GM13977 (cell line): ENCODE measurements around the gene QRSL1.

ENCODE experiments used
- DNase-seq: peaks from one replicate; pipeline ENCODE4 v3.0.0; 2012; ENCODE audit warnings: low spot score
- in situ Hi-C: fragments of 300-500 bp; cut with MboI; formaldehyde crosslinking; loops from one replicate; pipeline ENCODE4 v1.12.0; 2022; ENCODE audit warnings: low sequenced_read_pairs, low pct_unique_long_range_greater_than_20kb, mixed read lengths, inconsistent platforms; ENCODE audit not compliant: unreplicated experiment
- TF ChIP-seq, protein P1 (sequence below): IDR thresholded peaks from 2 replicates; pipeline ENCODE4 v1.5.1; 2012; ENCODE audit warnings: mild to moderate bottlenecking, control low read depth; ENCODE audit not compliant: insufficient read depth; ENCODE audit errors: extremely low read depth, missing control alignments

QRSL1 gene

DNA sequence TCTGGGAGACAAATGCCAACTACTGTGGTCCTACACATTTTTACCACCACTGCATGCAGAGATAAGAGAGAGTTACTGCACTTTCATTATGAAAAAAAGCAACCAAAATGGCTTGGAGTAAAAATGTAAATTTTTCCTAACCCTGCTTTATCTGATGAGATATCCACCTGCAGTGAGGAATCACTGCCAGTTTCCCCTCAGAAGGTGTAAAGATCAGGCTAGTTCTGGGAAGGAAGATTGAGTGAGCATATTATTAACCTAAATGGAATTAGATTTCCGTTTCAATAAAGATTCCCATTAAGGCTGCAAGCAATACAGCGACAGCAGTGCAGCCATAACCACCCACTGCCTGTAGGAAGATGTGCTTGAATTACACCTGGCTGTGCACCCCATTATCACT lies 84.9 kb downstream of the QRSL1 start:
- in situ Hi-C loops: no loop called here
- no peak for DNase-seq
- TF ChIP-seq, protein P1, sequence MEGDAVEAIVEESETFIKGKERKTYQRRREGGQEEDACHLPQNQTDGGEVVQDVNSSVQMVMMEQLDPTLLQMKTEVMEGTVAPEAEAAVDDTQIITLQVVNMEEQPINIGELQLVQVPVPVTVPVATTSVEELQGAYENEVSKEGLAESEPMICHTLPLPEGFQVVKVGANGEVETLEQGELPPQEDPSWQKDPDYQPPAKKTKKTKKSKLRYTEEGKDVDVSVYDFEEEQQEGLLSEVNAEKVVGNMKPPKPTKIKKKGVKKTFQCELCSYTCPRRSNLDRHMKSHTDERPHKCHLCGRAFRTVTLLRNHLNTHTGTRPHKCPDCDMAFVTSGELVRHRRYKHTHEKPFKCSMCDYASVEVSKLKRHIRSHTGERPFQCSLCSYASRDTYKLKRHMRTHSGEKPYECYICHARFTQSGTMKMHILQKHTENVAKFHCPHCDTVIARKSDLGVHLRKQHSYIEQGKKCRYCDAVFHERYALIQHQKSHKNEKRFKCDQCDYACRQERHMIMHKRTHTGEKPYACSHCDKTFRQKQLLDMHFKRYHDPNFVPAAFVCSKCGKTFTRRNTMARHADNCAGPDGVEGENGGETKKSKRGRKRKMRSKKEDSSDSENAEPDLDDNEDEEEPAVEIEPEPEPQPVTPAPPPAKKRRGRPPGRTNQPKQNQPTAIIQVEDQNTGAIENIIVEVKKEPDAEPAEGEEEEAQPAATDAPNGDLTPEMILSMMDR: no peak

DNA sequence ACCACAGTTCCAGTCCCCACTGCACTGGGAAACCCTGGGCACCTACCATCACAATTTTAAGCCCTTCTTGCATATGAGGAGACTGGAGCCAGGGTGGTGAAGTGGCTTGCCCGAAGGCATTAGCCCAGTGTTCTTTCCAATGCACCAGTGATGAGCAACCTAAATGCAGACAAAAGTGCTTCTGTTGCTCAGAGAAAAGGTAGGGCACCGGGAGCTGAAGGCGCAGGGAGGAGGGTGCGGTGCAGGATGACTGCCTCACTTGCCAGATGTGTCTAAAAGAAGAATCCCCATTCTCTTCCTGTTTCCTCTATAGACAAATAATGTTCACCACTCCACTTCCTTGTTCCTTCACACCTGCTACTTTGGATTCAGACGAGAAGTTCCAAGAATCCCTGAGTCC lies 86.5 kb downstream of the QRSL1 start:
- DNase-seq: no peak
- in situ Hi-C loops: no loop called here
- TF ChIP-seq, protein P1: no peak

DNA sequence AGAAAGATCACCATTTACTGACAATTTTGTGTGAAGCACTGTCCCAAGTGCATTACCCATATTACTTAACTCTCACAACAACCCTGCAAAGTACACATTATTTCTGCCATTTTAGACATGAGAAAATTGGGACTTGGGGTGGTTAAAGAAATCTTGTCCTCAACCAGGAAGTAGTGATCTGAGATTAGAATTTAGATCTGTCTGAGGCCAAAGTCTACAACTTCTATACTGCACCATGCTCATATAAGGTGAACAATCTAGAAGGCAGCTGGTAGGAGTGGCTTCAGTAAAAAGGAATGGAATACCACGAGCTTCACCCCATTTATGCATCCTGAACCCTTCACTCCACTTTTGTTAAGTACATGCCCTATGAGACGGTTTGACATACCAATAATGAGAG lies 87.6 kb downstream of the QRSL1 start:
- TF ChIP-seq, protein P1: no peak
- DNase-seq: no peak
- in situ Hi-C loops: no loop called here
